Fibroblast of skin of left biceps (primary cell): ENCODE results near the gene RAN.
"Not testable (repeated sequence)": the region's sequence is repeated elsewhere in the genome, so short reads cannot be mapped to it uniquely, and the experiment has no call there.

Experiments
- DNase-seq, 2 experiments: peaks; one replicate each; pipeline ENCODE4 v3.0.0-alpha.2; 2013; ENCODE audit warnings: low read depth in 2 of 2

The RAN gene

DNA sequence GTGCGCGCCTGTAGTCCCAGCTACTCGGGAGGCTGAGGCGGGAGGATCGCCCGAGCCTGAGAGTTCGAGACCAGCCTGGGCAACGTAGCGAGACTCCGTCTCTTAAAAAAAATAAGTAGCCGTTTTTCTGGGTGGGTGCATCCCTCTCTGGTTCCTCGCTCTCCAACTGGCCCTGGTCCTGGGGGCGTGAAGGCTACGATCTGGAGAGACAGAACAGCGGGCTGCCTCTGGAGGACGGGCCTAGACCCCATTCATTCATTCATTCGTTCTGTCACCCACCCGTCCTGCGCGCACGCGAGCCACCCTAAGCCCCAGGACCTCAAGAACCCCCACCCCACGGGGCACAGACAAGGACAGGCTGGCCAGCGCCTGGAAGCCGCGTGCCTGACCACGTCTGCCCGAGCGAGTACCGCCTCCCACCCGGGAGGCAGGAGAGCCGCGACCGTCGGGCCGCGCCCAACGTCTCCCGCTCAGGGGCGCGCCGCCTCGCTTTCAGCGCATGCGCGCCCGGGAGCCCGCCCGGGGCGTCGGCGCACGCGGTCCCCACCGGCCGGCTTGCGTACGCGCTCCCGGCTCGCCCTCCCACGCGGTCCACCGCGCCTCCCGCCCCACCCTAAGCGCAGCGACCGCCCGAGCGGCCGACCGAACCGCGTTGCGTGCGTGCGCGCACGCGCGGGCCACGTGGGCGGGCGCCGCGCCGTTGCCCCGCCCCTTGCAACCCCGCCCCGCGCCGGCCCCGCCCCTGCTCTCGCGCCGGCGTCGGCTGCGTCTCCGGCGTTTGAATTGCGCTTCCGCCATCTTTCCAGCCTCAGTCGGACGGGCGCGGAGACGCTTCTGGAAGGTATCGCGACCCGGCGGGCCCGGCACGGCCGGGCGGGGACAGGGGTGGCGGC is at the start of gene RAN:
Gene RAN, plus strand, starts transcription at position 781 of the 893 bp plus-strand sequence. CDS start 528 bp downstream, outside the sequence.
- peak; percentile 88 for DNase-seq

DNA sequence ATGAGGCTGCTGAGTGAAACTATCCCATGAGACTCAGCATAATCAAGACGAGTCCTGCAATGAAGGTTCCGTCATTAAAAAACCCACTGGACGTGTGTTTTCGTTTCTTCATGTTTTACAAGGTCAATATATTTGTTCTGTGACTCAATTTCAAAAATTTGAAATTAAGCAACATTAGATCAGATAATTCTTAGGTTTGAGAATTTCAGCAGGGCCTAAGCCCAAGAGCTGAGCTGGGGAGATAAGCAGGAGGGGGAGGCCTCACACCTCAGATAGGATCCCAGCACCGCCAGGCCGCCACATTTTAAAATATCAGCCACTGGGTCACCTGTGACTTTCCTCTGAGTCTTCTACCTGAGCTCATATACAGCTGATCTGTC is 46.1 kb upstream of the RAN start:
- no peak for DNase-seq

DNA sequence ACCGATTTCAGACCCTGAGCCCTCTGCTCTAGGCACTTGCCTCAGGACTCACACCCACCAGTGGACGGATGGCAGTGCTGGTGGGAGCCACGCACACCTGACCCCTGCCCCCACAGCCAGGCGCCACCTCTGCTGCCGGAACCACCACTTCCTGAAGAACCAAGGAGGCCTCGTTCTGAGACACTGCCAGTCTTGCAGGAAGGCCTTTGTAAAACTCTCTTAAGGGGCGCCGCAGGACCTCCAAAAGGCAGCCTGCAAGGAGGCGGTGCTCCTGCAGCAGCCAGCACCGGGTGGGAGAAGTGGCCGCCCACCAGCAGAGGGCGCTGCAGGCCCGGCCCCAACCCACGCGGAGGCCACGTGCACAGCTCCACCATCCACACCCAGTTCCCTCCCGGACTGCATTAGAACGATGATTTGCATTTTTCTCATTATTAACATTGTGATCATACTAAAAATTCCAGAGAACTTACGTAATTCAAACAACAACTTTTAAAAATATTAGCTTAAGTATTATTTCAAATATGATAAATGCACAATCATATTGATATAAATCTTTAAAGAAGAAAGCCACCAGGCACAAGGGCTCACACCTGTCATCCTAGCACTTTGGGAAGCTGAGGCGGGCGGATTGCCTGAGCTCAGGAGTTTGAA is 45.6 kb upstream of the RAN start:
- DNase-seq: peak; percentile 33 to 35

DNA sequence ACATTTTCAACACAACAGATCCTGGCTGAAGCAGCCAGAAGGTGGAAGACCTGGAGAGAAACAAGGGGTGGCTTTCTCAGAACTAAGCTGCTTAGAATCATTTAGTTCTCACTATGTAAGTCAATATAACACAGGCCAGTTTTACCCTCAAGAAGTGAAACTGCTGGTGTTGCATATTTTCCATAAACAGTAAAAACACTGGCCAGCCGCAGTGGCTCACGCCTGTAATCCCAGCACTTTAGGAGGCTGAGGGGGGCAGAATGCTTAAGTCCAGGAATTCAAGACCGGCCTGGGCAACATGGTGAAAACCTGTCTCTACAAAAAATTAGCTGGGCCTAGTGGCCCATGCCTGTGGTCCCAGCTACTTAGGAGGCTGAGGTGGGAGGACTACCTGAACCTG is 44.4 kb upstream of the RAN start:
- no peak for DNase-seq

DNA sequence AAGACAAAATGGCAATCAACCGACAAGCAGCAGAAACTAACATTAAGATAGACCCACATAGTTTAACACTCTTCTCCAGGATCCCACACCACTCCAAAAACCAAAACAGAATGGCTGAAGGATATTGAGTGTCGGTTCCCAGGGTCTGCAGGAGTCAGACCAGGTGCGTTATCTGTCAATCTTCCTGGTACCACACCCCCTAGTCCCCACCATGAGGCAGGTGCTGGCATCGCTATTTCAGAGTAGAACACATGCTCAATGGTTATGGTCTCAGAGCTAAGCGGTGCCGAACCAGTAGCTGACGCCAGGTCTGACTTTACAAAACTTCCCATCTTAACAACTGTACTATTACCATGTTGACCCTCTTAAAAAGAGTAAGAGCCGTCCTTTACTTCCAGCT is 43.0 kb upstream of the RAN start:
- no peak for DNase-seq

DNA sequence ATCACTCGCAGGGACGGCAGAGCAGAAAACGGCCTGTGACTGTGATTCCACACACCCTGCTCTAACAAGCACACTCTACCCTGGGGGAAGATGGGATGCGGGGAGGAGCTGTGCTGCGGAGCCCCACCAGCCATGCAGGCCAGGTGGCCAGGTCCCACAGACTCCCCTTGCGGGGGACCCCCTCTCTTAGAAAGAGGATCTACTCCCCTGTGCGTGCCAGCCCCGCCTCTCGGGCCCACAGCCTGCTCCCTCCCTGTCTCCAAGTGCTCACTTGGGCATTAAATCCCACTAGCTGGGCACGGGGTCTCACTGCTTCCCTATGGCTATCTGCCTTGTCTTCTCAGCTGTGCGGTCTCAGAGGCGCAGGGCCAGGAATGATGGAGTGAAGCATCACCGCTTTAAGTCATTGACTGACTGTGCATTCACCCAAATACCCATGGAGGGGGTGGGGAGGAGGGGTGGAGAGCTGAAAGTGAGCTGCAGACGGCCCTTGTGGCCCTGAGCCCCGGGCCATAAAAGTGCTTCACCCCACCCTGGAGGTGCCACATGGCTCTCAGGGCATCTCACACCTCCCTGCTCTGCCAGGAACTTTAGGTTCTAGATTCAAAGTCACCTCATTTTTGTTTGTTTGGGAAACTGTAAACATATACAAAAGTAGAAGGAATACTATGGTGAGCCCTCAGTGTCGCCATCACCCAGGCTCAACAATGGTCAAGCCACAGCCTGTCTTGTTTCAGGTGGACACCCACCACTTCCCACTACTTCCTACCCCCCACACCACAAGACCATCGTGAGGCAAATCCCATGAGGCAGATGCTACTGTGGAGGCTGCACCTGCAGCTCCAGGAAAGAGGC is 42.2 kb upstream of the RAN start:
- no peak for DNase-seq

DNA sequence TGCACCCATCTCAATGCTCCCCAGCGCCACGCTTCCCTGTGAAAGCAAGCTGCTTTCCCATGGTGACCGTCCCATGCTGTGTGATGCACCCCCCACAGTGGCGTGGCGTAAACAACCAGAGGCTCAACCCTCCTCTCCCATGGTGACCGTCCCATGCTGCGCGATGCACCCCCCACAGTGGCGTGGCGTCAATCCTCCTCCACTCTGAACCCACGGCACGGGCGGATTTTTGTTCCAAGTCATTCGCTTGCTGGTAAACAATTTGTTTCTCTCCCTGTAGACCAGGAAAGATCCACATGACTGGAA is 41.7 kb upstream of the RAN start:
- DNase-seq: no peak

DNA sequence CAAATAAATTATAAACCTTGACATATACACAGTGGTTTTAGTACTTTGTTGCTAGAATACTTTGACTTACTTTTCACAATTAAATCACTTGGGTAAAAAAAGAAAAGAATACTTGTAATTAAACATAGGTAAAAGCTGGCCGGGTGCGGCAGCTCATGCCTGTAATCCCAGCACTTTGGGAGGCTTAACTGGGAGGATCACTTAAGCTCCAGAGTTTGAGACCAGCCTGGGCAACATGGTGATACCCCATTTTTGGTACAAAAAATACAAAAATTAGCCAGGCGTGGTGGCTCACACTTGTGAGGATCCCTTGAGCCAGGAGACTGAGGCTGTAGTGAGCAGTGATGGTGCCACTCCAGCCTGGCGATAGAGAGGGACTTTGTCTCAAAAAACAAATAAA is 40.6 kb upstream of the RAN start:
- DNase-seq: no peak

DNA sequence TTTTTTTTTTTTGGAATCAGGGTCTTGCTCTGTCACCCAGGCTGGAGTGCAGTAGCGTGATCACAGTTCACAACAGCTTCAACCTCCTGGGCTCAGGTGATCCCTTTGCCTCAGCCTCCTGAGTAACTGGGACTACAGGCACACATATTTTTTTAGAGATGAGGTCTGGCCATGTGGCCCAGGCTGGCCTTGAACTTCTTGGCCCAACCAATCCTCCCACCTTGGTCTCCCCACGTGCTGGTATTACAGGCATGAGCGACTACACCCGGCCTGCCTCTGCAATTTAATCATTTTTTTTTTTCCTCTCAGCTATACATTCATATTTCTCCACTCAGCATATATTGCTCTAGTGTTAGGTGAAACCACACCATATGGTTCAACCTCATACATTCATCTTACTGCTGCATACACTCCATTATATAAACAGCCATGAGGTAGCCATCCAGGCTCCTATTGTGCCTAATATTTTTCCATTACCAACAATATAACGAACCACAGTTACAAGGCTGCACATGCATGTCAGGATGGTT is 39.9 kb upstream of the RAN start:
- no peak for DNase-seq

DNA sequence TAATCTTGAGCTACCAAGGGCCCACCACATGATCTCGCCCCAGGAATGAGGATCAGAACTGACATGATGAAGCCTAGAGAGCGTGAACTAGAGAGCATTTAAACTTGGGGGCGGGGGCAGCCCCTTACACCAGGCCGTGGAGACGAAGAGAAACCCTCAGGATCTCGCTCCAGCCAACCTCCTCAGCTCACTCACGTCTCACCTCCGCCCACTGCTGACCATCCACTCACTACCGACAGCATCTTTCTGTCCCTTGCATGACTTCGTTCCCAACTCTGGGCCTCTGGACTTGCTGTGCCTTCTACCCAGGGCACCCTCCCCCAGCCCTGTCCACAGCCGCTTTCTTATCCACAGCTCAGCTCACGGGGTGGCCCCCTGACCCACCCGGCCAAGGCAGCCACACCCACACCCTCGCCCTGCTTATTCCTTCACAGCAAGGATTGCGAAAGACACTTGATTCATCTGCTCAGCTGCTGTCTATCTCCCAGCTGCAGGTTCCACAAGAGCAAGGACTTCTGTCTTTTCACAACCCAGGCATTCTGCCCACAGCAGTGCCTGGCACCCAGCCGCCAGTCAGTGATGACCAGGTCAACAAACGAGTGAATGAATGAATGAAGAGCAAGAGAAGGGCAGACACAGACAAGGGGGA is 39.2 kb upstream of the RAN start:
- DNase-seq: no peak

DNA sequence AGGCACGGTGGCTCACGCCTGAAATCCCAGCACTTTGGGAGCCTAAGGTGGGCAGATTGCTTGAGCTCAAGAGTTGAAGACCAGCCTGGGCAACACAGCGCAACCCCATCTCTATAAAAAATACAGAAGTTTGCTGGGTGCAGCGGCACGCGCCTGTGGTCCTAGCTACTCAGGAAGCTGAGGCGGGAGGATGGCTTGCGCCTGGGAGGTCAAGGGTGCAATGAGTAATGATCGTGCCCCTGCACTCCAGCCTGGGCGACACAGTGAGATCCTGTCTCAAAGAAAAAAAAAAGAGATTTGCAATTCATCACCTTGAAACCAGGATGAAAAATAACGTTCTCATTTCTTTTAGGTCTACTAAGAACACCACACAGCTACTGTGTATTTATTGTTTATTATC is 36.9 kb upstream of the RAN start:
- DNase-seq: no peak

DNA sequence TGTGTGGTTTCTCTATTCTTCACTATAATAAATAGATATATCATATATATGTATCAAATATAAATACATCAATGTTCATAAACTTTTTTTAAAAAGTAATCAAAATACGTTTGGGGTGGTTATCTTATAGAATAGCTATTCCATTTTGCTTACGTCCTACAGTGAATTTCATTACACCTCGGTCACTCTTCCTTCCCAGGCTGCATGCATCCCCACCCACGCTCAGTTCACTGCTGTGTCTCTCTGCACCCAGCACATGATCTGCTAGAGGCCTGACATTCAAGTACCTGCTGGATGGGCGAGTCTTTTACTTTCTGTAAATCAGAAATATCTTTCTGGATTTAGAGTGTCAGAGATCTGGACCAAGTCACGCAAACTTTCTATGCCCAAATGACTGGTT is 36.4 kb upstream of the RAN start:
- DNase-seq: no peak

DNA sequence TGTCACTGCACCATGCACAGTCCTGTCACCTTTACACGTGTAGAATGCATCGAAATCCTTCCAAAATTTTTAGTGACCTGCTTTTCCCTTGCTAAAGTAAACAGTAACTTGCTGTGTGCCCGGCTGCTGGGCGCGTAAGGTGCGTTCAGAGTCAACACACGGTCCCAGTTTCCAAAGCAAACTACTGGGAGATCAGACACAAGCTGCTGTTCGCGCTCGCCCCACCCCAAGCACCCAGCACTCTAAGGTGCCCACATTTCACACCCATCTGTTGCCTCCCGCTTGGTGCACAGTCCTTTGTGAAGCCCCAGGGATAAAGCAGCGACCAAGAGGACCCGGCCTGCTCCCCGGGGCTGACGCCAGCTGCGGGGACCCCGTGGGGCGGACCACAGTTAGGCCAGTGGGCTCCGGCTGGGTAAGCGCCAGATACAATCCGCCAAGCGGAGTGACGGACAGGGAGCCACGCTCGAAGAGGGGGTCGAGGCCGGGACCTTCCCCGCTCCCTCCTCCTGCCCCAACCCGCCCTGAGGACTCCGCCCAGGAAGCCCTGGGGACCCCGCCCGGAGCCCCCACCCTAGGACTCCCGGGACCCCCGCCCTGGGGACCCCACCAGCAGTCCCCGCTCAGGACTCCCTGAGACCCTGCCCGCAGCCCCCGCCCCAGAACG is 33.4 kb upstream of the RAN start:
- no peak for DNase-seq

DNA sequence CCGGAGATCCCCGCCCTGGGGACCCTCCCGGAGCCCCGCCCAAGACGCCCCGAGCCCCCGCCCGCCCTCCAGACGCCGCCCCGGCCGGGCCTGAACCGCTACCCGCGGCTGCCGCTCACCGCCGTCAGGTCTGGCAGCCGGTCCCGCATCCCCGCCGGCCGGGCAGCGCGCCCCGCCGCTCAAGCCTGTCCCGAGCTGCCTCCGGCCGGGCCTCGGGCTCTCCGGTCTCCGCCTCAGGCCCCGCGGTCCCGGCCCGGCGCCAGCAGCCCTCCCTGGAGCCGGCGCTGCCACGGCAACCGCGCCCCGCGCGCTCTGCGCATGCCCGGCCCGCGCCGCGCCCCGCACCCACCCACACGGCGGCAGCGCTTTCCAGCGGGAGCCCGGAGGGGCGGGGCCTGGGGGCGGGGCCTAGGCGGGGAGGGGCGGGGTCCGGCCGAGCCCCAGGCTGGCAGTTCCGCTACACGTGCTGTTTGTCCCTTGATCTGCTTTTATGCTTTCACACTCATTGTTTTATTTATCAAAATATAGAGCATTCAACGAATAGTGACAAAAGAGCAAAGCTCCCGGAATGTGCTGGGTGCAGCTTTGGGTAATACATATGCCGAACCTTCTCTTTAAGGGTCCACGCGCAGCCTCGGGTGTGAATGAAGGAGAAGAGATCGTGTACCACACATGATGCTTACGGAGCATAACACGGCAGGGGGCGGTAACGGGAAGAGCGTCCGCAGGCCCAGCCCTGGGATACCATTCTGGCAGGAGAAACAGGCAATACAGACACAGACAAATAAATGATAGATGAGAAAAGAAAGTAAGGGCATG is 32.7 kb upstream of the RAN start, which contains the start of gene STX2:
Gene STX2, minus strand, starts transcription at position 300 of the 819 bp plus-strand sequence. Its CDS starts 151 bp downstream, at position 149.
- DNase-seq: peak; percentile 54 to 58

DNA sequence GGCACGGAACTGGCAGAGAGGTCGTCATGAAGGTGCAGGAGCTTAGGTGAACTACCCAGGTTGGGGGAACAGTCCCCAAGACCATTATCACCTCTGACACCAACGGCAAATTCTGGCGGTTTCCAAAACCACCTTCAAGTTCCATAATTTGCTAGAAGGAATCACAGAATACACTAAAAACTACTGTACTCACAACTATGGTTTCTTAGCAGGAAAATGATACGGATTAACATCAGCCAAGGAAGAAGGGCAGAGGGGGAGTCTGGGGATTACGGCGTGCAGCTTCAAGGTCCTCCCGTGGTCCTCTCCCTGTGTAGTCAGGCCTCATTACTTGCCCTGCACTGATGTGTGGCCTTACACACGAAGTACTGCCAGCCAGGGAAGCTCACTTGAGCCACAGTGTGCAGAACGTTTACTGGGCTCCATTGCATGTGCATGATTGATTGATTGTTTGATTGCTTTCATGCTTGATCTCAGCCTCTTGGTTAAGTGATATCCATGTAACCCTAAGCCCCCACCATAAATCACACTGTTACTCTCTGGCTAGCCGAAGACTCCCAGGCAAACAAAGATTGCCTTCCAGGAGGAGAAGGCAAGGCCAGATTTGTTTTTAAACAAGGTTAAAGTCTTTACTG is 32.0 kb upstream of the RAN start:
- DNase-seq: no peak

DNA sequence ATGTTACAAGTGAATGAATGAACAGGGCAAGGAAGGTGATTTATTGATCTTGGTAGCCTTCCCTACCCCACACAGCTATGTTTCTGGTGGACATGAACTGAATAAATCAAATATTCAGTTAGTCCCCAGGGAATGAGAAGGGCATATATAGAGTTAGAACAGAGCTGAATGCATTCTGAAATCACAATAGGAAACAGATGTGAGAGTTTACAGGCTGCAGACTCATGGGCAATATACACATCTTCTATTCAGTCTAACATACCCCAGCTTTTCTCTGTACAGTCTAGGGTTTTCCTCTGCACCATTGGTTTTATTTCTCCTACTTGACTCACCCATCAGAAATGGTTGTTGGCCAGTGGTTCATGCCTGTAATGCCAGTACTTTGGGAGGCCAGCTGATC is 25.5 kb upstream of the RAN start:
- peak; percentile 95 to 97 for DNase-seq

DNA sequence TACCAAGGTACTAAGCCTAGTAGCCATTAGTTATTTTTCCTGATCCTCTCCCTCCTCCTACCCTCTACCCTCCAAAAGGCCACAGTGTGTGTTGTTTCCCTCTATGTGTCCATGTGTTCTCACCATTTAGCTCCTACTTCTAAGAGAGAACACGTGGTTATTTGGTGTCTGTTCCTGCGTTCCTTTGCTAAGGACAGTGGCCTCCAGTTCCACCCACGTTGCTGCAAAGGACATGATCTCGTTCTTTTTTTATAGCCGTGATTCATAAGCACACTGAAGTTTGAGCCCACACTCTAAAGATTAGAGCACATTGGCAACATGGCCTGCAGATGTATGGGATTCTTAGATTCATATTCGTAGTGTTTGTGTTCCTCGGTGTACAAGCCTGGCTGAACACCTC is 24.8 kb upstream of the RAN start:
- peak in 1 of 2 experiments; percentile 30 for DNase-seq

DNA sequence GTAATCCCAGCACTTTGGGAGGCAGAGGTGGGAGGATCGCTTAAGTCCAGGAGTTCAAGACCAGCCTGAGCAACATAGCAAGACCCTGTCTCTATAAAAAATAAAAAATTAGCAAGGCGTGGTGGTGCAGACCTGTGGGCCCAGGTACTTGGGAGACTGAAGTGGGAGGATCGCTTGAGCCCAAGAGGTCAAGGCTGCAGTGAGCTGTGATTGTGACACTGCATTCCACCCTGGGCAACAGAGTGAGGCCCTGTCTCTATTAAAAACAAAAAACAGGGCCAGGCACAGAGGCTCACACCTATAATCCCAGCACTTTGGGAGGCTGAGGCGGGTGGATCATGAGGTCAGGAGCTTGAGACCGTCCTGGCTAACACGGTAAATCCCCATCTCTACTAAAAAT is 23.8 kb upstream of the RAN start:
- not testable (repeated sequence) for DNase-seq

DNA sequence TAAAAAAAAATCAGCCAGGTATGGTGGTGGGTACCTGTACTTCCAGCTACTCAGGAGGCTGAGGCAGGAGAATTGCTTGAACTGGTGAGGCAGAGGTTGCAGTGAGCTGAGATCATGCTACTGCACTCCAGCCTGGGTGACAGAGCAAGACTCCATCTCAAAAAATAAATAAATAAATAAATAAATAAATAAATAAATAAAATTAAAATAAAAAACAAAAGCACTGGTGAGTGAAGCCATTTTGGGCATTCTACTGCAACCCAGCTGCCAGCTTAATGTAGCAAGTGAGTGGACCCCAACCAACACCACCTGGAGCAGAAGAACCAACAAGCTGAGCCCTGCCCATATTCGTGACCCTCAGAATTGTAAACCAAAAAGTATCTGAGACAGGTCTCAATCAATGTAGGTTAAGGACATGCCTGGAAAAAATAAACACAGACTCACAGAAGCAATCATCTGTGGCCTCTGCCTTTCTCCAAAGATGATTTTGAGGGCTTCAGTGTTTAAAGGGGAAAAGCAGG is 23.0 kb upstream of the RAN start:
- DNase-seq: not testable (repeated sequence)
